Measurements from ENCODE around the gene CDCP2.

DNA sequence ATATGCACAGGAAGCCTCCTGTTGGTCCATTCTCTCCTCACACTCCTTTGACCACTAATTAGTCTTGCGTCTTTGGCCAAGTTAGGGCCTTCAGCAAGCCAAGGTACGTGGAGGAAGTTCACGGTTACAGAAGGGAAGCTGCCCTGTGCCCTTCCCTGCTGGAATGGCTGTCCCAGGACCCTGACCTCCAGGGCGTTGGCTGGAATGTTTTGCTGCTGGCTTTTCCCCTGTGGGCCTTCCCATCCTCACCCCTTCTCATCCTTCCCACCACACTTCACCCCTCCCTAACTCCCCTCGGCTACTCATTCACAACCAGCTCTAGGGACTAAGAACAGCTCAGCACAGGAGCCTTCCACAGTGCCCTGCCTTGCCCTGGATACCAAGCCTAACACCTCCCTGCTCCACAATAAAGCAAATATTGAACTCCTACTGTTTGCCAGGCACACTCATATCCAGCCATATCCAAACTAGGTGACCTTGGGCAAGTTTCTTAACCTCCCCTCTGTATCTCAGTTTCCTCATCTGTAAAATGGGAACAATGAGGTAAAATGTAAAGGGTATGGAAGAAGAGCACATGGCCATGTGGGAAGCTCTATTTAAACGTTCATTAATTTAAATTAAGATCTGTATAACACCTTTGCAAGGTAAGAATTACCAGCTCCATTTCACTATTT lies 8.8 kb upstream of the CDCP2 start:
- TF ChIP-seq, protein P1, sequence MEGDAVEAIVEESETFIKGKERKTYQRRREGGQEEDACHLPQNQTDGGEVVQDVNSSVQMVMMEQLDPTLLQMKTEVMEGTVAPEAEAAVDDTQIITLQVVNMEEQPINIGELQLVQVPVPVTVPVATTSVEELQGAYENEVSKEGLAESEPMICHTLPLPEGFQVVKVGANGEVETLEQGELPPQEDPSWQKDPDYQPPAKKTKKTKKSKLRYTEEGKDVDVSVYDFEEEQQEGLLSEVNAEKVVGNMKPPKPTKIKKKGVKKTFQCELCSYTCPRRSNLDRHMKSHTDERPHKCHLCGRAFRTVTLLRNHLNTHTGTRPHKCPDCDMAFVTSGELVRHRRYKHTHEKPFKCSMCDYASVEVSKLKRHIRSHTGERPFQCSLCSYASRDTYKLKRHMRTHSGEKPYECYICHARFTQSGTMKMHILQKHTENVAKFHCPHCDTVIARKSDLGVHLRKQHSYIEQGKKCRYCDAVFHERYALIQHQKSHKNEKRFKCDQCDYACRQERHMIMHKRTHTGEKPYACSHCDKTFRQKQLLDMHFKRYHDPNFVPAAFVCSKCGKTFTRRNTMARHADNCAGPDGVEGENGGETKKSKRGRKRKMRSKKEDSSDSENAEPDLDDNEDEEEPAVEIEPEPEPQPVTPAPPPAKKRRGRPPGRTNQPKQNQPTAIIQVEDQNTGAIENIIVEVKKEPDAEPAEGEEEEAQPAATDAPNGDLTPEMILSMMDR (IDR thresholded peaks at IDR 0.05 in 8 of 11, conservative IDR thresholded peaks at IDR 0.05 in 3 of 11) = no peak
- no peak for TF ChIP-seq POLR2A (IDR thresholded peaks at IDR 0.05)

Measured in spleen (tissue), 7 donors.